Stimulated activated naive CD8-positive, alpha-beta T cell treated with anti-CD3 and anti-CD28 coated beads, Interleukin-15, Interleukin-2, amounts not matched to agents 100 ng/mL and 50 ng/mL, for 24 hours (primary cell): ENCODE measurements around the gene GRB14.

Experiments used
- H3K27ac Mint-ChIP-seq: one replicate; pipeline ENCODE4 v1.8.0; 2021; ENCODE audit warnings: mild to moderate bottlenecking, mixed read lengths
- H3K27me3 Mint-ChIP-seq: one replicate; pipeline ENCODE4 v1.8.0; 2021; ENCODE audit warnings: mixed read lengths
- H3K36me3 Mint-ChIP-seq: one replicate; pipeline ENCODE4 v1.8.0; 2021; ENCODE audit warnings: low read depth, mixed read lengths
- H3K4me1 Mint-ChIP-seq: one replicate; pipeline ENCODE4 v1.8.0; 2021; ENCODE audit warnings: low read depth, mixed read lengths
- H3K4me3 Mint-ChIP-seq: one replicate; pipeline ENCODE4 v1.8.0; 2021; ENCODE audit warnings: mild to moderate bottlenecking, mixed read lengths
- H3K9me3 Mint-ChIP-seq: one replicate; pipeline ENCODE4 v1.8.0; 2021; ENCODE audit warnings: mixed read lengths

GRB14 gene

DNA sequence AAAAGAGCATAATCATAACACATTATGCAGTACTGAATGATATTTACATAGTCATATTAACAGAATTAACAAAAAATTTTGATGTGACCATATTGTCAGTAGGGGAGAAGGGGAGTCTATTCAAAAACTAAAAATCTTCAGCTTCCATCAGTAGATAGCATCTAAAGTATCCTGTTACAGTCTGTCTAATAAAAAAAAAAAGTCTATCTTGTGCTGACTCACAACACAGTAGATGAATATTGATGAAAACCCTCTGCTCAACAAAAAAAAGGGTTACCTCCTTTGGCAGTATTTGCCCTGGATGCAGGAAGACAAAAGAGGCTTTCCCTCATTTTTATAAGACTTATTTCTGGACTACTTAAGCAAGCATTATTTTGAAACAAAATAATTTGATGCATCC, 27.3 kb downstream of the GRB14 start:
- Mint-ChIP-seq H3K4me3 (no peak overlapping the region), H3K27me3 (no peaks in the 10 kb centered on the region), H3K36me3 (peaks cover 5% of the 10 kb centered on the region), H3K4me1 (no peaks in the 10 kb centered on the region), H3K9me3 (peaks cover 6% of the 10 kb centered on the region), H3K27ac (no peak overlapping the region)

DNA sequence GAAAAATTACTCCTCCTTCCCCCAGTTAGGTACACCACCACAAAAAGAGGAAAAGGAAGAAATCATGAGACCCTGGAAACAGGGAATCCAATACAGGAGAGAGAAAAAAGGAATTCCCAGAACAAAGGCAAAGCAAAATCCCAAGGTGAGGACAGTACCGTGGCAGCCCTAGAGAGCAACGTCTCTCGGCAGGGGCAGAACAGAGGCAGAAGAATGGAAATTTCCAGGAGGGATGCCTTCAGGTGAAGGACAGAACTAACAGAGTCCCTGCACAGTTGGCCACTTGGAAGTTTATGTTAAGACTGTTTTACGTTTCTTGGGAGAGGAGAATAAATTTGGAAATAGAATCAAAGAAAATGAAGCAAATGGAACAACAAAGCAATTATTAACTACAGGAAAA, 27.7 kb downstream of the GRB14 start:
- Mint-ChIP-seq H3K4me1 (no peaks in the 10 kb centered on the region), H3K27me3 (no peaks in the 10 kb centered on the region), H3K4me3 (no peak overlapping the region), H3K36me3 (peaks cover 5% of the 10 kb centered on the region), H3K9me3 (peaks cover 6% of the 10 kb centered on the region), H3K27ac (no peak overlapping the region)

DNA sequence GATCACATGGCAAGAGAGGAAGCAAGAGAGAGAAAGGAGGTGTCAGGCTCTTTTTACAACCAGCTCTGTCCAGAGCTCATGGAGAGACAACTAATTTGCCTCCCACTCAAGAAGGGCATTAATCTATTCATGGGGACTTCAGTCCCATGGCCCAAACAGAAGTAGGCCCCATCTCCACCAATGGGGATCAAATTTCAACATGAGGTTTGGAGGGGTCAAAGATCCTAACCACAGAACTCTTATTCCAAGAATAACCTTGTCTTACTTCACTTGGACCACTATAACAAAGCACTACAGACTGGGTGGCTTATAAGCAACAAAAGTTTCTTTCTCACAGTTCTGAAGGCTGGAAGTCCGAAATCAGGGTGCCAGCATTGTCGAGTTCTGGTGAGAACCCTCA, 31.8 kb downstream of the GRB14 start:
- Mint-ChIP-seq H3K36me3 (peaks cover 5% of the 10 kb centered on the region), H3K27ac (no peak overlapping the region), H3K4me1 (no peaks in the 10 kb centered on the region), H3K27me3 (no peaks in the 10 kb centered on the region), H3K4me3 (no peak overlapping the region), H3K9me3 (peaks cover 10% of the 10 kb centered on the region)

DNA sequence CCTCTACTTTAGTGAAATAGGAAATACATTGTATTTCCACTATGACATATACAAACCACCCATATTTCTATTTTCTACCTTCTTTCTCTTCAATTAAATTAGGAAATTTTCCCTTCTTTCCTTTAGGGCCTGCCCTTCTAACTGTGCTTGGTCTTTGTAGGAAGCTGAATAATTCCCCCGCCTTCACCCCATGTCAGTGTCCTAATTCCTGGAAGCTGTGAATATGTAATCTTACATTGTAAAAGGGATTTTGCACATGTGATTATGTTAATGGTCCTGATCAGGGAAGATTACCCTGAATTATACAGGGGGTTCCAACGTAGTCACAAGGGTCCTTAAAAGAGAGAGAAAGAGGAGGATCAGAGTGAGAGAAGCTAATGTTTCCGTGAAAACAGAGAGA, 40.2 kb downstream of the GRB14 start:
- Mint-ChIP-seq H3K27me3 (no peaks in the 10 kb centered on the region), H3K4me1 (no peaks in the 10 kb centered on the region)

DNA sequence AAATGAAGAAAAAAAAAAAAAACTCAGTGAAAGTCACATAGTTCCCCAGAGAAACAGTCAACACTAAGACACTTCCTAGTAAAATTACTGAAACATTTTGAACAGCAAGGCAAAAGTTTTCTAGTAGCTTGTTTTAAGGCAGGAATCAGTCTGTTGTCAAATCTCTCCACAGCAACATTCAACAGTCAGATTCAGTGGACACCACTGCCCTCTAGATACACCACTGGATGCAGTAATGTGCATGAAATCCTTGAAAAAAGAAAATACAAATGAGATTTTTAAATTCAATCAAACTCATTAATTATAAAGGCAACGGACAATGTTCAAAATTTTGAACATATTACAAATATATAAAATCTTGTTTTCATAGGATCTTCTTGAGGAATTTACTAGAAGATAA, 46.4 kb downstream of the GRB14 start:
- Mint-ChIP-seq H3K9me3 (no peaks in the 10 kb centered on the region), H3K27me3 (no peaks in the 10 kb centered on the region), H3K27ac (no peak overlapping the region), H3K4me1 (no peaks in the 10 kb centered on the region), H3K4me3 (no peak overlapping the region), H3K36me3 (no peaks in the 10 kb centered on the region)

More for the DNA sequence above, 40.2 kb downstream of the GRB14 start:
- no peak overlapping the region for H3K27ac Mint-ChIP-seq
- peaks cover 9% of the 10 kb centered on the region for H3K9me3 Mint-ChIP-seq
- no peak overlapping the region for H3K4me3 Mint-ChIP-seq
- H3K36me3 Mint-ChIP-seq = no peaks in the 10 kb centered on the region

DNA sequence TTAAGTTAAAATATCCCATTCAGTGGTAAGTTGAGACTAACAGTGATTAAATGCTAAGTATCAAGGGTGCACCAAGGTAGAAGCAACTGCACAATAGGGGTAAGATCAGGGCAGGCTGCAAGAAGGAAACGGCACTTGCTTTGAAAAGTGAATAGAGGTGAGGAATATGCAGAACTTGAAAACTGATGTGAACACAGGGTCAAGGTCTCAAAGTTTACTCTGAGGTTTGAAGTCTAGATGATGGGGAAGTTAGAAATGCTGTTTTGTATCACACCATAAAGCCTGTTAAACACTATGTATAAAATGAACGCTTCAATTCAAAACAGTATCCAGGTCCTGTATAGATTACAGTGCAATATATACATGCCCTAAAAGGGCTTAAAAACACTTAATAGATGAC, 50.8 kb downstream of the GRB14 start:
- Mint-ChIP-seq H3K27ac (no peak overlapping the region), H3K4me1 (no peaks in the 10 kb centered on the region), H3K27me3 (no peaks in the 10 kb centered on the region), H3K4me3 (no peak overlapping the region), H3K9me3 (no peaks in the 10 kb centered on the region), H3K36me3 (no peaks in the 10 kb centered on the region)

DNA sequence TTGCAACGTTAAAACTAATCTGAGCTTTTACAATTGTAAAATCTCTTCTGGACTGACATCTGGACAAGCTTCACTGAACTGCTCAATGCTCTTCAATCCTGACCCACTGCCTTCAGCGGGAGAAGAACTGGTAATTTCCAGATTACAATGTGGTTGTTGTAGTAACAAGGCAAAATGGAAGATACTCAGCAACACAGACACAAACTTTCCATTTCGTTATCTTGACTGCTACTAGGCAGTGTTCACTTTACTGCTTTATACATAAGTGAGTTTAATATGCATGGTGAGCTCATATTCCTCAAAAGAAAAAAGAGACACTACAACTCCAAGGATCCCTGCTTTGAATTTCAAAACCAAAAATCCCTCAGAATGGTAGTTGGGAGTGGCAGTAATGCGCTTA, 51.9 kb downstream of the GRB14 start:
- H3K9me3 Mint-ChIP-seq = no peaks in the 10 kb centered on the region
- no peak overlapping the region for H3K4me3 Mint-ChIP-seq
- H3K36me3 Mint-ChIP-seq = no peaks in the 10 kb centered on the region
- H3K27ac Mint-ChIP-seq = no peak overlapping the region
- H3K4me1 Mint-ChIP-seq = no peaks in the 10 kb centered on the region
- H3K27me3 Mint-ChIP-seq = no peaks in the 10 kb centered on the region

DNA sequence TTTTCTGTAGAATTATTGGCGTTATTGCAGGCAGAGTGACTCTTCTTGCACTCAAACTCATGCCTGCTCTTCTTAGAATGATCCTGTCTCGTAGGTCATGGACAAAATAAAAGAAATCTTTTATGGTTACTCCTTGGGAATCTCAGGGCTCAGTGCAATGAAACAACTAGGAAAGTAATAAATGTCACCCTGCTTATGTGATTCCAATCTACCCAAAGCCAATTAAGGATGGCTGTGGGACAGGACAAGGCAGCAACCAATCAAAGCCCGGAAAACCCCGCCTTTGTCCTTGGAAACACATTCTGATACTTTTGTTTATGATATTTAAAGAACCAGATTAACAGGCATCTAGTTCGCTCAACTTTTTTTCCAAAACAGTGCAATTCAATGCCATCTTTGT, 53.0 kb downstream of the GRB14 start:
- no peaks in the 10 kb centered on the region for H3K4me1 Mint-ChIP-seq
- no peaks in the 10 kb centered on the region for H3K9me3 Mint-ChIP-seq
- no peaks in the 10 kb centered on the region for H3K36me3 Mint-ChIP-seq
- H3K27ac Mint-ChIP-seq = no peak overlapping the region
- H3K4me3 Mint-ChIP-seq = no peak overlapping the region
- H3K27me3 Mint-ChIP-seq = no peaks in the 10 kb centered on the region

DNA sequence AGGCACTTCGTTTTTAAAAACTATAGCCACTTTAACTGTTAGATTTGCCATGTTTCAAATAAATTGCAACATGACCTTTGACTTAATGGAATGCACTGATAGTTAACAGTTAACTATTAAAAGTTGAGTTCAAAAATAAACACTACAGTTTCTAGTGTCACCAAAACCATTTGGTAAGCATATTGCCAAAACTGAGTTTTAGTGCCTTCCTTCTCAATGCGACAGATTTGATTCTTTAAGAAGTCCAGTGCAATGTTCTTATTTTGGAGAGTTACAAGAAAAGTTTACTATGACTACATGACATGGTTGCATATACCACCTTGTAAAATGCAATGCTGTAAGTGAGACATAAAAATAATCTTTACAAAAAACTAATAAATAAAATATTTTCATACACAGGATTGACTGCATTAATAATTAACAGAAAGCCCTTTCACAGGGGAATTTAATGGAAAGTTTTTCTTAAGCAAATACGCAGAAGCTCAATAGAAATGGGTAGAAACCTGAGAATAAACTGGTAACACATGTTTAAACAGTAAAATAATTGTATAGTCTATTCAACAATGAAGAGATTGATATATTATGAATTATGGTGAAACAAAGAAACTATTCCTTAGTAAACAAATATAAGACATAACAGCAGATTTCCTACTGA, 53.8 kb downstream of the GRB14 start:
- Mint-ChIP-seq H3K27me3 (no peaks in the 10 kb centered on the region), H3K4me3 (no peak overlapping the region), H3K4me1 (no peaks in the 10 kb centered on the region), H3K36me3 (no peaks in the 10 kb centered on the region), H3K9me3 (no peaks in the 10 kb centered on the region), H3K27ac (no peak overlapping the region)

DNA sequence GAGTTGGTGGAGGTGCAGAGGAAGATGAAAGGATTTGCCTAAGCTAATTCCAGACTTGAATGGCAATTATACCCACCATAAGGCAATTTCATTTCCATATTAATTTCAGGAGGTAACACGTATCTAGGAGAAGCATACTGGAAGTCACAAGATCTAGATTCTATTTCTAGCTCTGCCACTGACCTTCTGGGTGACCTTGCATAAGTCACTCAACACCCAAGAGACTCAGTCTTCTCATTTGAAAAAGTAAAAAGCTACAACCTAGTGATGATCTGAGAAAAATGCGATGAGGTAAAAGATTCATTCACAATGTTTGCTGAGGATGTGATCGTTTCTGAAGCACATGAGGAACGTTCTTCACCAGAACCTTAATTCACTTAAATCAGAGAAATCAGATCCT, 55.9 kb downstream of the GRB14 start:
- Mint-ChIP-seq H3K4me1 (no peaks in the 10 kb centered on the region), H3K27me3 (no peaks in the 10 kb centered on the region), H3K9me3 (no peaks in the 10 kb centered on the region), H3K4me3 (no peak overlapping the region), H3K36me3 (no peaks in the 10 kb centered on the region), H3K27ac (no peak overlapping the region)

DNA sequence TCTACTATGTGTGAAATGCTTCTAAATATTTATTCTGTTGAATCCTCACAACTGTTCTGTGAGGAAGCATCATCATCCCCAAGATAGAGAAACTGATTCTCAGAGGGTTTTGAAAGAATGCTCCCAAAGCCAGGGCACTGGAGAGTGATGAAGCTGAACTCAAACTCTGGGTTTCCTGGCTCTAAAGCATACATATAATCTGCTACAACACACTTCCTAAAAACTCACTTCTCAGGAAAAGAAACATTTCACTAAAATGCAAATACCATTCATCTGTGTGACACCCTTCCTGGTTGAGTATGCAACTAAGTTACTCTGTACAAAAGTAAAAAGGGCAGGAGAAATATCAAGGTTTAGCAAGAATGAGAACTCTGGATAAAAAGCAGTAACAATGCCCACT, 58.6 kb downstream of the GRB14 start:
- no peaks in the 10 kb centered on the region for H3K27me3 Mint-ChIP-seq
- H3K4me3 Mint-ChIP-seq = no peak overlapping the region
- no peaks in the 10 kb centered on the region for H3K4me1 Mint-ChIP-seq
- no peaks in the 10 kb centered on the region for H3K36me3 Mint-ChIP-seq
- H3K27ac Mint-ChIP-seq = no peak overlapping the region
- H3K9me3 Mint-ChIP-seq = no peaks in the 10 kb centered on the region

DNA sequence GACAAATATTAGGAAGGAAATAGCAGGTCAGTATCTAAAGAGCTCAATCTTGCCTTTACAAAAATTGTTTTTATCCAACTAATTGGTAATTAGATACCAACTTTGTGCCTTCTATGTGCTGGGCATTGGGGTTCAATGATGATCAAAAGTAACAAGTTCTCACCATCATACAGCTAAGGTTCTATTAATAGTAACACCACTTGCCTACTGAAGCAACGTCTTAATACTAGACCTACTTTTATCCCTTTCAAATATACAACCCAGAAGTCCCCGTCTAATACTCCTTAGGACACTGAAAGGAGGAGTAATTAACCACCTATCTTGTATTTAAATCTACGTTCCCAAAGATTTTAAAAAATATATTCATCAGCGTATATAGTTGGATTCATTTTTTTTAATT, 59.3 kb downstream of the GRB14 start:
- no peak overlapping the region for H3K27ac Mint-ChIP-seq
- H3K9me3 Mint-ChIP-seq = no peaks in the 10 kb centered on the region
- no peak overlapping the region for H3K4me3 Mint-ChIP-seq
- H3K27me3 Mint-ChIP-seq = no peaks in the 10 kb centered on the region
- H3K4me1 Mint-ChIP-seq = no peaks in the 10 kb centered on the region
- H3K36me3 Mint-ChIP-seq = no peaks in the 10 kb centered on the region

DNA sequence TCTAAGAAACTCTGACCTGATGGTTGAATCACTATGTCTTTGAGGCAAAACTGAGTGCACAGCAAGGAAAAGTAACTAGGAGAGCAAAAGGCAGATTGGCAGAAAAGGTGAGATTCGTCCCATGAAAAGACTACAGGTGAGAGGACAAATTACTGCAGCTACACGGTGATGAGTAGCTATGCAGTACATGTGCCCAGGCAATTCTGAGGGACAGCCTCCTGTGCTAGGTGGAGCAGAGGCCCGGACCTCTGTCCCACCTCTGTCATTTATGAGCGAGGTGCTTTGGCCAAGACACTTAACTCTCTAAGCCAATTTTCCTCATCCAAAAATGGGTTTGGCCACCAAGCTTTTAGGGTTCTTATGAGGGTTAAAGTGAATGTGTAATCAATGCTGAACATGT, 59.9 kb downstream of the GRB14 start:
- H3K9me3 Mint-ChIP-seq = no peaks in the 10 kb centered on the region
- no peaks in the 10 kb centered on the region for H3K27me3 Mint-ChIP-seq
- no peaks in the 10 kb centered on the region for H3K4me1 Mint-ChIP-seq
- no peaks in the 10 kb centered on the region for H3K36me3 Mint-ChIP-seq
- H3K4me3 Mint-ChIP-seq = no peak overlapping the region
- no peak overlapping the region for H3K27ac Mint-ChIP-seq

DNA sequence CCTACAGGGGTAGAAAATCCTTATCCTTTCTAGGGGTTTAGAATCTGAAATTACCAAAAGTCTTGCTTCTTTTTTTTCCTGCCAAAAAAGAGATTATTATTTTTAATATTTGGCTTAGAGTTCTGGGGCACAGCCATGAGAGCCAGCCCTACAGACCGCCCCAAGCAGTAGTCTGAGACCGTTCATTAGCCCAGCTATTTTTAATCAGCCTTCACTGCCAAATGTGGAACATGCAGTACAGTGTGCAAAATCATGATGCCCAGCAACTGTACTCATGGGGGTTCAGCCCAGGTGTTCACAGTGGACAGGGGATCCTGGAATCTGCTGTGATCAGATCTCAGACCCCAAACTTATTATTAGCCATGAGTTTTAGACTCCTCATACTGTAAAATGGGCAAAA, 60.4 kb downstream of the GRB14 start:
- no peaks in the 10 kb centered on the region for H3K4me1 Mint-ChIP-seq
- no peak overlapping the region for H3K4me3 Mint-ChIP-seq
- H3K27me3 Mint-ChIP-seq = no peaks in the 10 kb centered on the region
- H3K36me3 Mint-ChIP-seq = no peaks in the 10 kb centered on the region
- no peak overlapping the region for H3K27ac Mint-ChIP-seq
- H3K9me3 Mint-ChIP-seq = no peaks in the 10 kb centered on the region

DNA sequence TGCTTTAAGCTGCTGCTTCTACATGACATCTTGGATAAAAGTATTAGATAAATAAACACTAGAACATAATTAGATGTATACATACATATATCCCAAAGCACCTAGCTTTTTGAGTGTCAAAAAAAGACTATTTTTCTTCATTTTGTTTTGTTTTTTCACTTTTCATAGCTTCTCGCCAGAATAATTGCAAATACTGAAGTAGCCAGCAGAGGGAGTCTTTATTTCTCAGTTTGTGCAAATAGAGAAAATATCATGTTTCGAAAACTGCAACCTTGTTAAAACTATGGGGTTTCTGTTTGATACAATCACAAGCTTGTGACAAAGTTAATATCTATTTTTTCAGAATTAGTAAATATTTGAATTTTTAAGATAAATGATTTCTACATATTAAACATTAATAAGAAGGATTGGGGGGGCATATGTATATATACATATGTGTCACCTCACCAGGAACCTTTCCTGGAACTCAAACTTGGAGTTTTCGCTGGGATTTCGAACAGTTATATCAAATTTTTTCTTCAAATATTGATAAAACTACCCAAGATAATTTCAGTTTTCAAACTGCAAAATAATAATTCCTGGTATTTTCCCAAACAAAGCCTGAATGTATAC, 61.0 kb downstream of the GRB14 start:
- H3K4me3 Mint-ChIP-seq = no peak overlapping the region

DNA sequence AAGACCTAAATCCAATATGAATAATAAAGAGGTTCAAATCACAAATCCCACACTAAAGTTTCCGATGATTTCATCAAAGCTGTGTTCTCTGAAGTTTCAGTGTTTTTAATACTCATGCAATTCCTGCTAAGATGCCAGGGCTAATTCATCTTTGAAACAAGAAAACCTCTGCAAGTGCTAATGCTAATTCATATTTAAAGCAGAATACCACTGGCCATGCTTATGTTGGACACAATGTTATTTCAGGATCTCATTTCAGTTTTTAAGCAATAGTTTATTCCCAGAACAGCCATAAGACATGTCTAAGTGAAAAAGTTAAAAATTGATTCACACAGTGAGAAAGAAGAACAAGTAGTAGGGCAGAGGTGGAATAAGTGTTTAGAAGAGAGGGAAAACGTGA, 62.8 kb downstream of the GRB14 start:
- H3K27me3 Mint-ChIP-seq = no peaks in the 10 kb centered on the region

More for the DNA sequence above, 61.0 kb downstream of the GRB14 start:
- Mint-ChIP-seq H3K4me1 (no peaks in the 10 kb centered on the region), H3K9me3 (no peaks in the 10 kb centered on the region), H3K36me3 (no peaks in the 10 kb centered on the region), H3K27me3 (no peaks in the 10 kb centered on the region), H3K27ac (no peak overlapping the region)

More for the DNA sequence above, 62.8 kb downstream of the GRB14 start:
- no peaks in the 10 kb centered on the region for H3K9me3 Mint-ChIP-seq
- H3K27ac Mint-ChIP-seq = no peak overlapping the region
- H3K4me3 Mint-ChIP-seq = no peak overlapping the region
- H3K4me1 Mint-ChIP-seq = no peaks in the 10 kb centered on the region
- H3K36me3 Mint-ChIP-seq = no peaks in the 10 kb centered on the region
